ENCODE data around the gene TNFRSF8.
"Not testable (repeated sequence)": the region's sequence is repeated elsewhere in the genome, so short reads cannot be mapped to it uniquely, and the experiment has no call there.

The TNFRSF8 gene

DNA sequence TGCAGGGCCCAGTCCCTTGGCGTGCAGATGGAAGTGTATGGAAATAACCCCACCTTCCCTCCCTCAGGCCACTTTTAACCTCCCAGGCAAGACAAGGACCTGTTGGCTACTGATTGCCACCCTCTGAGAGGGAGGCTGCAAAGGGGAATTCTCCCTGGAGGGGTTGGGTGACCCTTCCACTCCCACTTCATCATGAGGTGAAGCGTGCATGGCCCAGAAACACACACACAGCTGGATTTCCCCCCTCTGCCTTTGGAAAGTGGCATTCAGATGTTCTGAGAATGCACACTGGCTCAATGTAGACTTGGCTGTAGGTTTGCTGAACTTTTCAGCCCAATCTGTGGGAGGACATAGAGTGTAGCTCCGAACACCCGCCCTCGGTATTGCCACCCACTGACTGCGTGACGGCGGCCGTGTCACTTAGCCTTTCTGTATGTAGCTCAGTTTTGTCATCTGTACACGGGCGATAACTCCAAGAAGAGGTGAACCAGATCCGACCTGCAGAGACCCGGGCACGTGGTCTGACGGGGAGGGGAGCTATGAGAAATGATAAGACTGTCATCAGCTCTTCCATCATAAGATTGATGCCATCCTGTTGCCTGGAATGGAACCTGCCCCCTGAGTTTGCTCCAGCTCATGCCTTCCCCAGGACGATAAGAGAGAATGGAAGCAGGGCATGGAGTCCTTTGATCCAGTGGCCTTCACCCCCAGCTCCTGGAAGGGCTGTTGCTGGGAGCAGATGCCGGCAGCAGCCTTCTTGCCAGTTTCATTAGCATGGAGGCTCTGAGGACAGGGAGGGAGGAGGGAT, 24.5 kb upstream of the TNFRSF8 start:
- no peak for DNase-seq

DNA sequence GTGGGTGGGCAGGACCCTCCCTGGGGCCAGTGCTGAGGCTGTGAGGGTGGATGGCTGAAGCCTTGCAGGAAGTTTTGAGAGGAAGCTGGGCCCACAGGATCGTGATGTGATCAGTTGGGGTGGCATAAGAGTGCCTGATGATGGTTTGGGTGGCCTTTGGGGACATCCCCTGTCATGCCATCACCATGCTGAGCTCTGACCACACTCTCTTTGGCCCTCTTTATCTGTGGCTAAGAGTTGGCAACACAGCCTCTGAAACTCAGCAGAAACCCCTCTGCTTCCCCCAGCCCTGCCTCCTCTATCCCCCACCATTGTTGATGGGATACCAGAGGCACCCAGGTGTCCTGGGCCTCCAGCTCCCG, 24.0 kb upstream of the TNFRSF8 start:
- no peak for DNase-seq

GRCh38 chr1:12039824-12040456, 23.2 kb upstream of the TNFRSF8 start:
- not testable (repeated sequence) for DNase-seq

DNA sequence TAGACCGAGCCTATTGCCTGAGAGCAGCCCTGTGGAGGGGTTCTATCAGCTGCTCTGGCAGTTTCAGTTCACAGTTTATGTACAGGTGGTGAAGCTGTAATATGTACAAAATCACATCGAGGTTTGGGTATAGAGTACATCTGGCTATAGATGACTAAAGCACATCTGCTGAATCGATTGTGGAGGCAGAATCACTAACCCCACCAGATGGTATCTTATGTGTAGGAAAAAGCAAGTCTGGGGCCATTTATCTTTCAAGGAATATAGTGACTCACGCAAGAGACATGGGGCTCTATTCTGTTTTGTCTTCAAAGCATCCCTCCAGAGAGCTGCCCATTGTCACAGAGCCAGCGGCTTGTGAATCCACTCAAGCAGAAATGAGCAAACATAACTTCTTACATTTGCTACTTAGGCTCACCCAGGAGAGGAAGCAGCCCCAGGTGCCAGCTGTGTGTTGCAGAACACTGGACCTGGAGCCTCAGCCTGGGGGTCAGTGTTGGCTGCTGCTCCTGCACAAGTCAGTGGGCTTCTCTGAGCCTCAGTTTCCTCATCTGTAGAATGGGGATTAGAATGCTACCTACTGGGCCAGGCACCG, 22.5 kb upstream of the TNFRSF8 start:
- DNase-seq: no peak

DNA sequence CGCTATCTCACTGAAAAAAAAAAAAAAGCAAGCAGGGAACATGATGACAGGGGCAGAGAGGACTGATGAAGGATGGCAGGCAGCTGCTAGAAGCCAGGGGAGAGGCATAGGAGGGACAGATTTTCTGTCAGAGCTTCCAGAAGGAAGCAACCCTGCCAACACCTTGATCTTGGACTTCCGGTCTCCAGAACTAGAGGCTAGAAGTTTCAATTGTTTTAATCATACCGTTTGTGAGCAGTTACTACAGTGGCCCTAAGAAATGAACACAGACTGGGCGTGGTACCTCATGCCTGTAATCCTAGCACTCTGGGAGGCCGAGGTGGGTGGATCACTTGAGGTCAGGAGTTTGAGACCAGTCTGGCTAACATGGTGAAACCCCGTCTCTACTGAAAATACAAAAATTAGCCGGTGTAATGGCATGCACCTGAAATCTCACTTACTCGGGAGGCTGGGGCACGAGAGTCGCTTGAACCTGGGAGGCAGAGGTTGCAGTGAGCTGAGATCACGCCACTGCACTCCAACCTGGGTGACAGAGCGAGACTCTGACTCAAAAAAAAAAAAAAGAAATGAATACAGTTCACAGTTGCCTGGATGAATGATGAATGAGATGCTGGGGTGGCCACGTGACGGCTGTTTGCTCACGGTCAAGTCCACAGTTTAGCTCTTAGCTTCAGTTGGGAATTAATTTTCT, 18.8 kb upstream of the TNFRSF8 start:
- not testable (repeated sequence) for DNase-seq

DNA sequence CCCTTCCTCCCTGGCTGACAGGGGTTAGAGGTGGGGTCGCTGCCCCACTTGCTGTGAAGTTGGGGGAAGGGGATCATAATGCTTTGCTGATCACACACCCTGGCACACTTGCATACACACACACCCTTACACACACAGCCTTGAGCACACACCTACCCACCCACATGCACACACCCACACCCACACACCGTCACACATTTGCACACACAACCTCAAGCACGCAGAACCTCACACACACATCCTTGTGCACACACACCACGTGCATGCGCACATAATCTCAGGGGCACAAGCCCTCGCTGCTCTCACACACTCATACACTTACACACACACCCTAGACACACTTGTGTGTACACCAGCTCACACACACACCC, 16.4 kb upstream of the TNFRSF8 start:
- no peak for DNase-seq

- no peak for DNase-seq
Observed at GRCh38 chr1:12047120-12047876, 15.8 kb upstream of the TNFRSF8 start.

DNA sequence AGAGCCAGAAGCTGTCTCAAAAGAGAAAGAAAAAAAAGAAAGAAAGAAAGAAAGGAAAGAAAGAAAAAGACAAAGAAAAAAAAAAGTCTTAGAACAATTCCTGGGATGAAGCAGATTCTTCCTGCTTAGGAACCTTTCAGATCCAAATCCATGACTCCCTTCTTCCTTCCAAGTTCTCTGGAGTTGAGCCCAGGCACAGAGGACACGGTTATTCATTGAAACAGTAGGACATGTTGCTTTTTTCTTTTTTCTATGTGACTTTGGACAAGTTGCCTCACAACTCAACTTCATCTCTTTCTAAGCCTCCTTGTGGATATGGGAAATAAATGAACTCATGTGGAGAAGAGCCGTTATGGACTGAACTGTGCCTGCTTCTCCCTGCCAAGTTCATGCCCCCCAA, 14.7 kb upstream of the TNFRSF8 start:
- no peak for DNase-seq

GRCh38 chr1:12049616-12050015, 13.5 kb upstream of the TNFRSF8 start:
- no peak for DNase-seq

DNA sequence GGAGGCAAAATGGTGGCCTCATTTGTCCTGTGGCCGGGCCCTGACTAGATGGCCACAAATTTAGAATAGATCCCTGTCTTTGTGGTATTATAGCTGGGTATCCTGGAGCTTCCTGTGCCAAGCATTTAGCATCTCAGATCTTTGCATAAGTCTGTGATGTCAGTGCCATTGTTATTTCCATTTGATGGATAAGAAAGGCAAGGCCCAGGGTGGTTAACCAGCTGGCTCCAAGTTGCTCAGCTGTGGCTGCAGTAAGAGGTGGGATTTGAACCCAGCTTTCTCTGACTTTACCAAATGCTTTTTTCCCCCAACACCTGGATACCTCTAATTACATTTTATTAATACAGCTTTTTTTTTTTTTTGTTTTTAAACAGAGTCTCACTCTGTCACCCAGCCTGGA, 11.7 kb upstream of the TNFRSF8 start:
- DNase-seq: no peak

- no peak for DNase-seq
Observed at GRCh38 chr1:12052008-12052573, 11.0 kb upstream of the TNFRSF8 start.

DNA sequence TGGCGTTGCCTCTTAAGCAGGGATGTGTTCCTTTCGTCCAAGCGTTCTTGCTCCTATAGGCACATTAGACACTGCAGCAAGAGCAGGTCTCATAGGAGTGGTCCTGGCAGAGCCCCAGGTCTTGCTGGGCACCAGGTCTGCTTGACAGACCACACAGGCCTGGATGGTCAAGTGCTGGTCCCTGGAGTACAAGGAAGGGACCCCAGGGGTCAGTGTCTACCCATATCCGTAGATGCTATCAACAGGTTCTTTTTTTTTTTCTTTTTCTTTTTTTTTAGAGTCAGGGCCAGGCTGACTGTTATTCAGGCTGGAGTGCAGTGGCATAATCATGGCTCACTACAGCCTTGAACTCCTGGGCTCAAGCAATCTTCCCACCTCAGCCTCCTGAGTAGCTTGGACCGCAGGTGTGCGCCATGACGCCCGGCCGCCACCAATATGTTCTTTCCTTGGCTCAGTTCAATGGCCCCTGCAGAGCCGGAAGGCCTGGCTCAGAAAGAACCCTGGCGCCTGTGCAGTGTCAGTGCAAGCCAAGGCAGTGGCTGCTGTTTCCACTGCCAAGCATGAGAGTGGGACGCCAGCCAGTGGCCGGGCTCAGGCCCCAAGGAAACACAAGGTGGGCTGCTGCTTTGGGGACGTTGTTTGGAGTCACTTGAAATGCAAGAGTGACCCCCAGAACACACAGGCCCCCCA, 10.0 kb upstream of the TNFRSF8 start:
- no peak for DNase-seq

DNA sequence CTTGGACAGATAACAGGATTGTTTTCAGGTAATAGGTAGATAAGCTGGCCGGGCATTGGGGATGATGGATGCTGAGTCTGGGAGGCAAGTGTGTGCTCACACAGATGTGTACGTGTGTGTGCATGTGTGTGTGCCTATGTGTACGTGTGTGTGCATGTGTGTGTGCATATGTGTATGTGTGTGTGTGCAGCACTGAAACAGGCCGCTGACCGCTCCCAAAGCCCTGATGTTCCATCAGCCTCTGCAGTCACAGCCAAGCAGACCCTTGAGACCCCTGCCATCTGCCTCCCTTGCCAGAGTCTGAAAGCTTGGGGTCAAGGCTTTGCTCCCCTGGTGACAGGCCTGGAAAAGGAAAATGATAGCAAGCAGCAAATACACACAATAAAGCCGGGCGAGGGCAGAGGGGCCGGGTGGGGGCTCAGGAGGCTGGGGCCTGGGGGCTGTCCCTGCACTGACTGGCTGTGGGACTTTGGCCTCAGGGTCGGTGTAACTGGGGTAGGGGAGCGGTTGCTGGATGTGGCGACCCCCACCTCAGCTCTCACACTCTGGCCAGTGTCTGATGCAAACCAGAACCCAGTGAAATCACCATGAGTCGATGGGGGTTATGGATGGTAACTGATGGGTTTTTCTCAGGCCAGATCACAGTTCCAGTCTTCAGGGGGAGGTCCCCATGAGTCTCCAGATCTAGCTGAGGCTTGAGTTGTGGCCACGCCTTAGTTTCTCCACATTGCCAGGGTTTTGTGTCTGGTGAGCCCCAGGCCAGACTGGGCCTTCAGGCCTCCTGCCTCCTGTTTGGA, 9.2 kb upstream of the TNFRSF8 start:
- DNase-seq: no peak

DNA sequence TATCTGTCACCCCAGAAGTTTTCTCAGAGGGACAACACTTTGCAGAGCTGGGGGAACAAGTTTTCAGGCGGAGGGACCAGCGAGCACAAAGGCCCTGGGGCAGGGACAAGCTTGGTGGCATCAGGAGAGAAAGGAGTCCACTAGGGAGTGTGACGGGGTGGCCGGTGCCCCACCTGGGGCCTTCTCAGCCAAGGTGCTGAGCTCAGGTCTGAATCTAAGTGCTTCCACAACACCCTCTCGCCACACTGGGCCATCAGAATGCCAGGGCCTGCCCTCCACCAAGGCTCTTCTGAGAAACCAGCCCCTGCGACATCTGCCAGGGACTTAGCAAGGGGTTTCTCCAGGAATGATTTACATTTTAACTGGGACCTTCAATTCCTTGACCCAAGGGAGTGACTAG, 7.8 kb upstream of the TNFRSF8 start:
- DNase-seq: no peak

GRCh38 chr1:12056331-12056841, 6.7 kb upstream of the TNFRSF8 start:
- no peak for DNase-seq

DNA sequence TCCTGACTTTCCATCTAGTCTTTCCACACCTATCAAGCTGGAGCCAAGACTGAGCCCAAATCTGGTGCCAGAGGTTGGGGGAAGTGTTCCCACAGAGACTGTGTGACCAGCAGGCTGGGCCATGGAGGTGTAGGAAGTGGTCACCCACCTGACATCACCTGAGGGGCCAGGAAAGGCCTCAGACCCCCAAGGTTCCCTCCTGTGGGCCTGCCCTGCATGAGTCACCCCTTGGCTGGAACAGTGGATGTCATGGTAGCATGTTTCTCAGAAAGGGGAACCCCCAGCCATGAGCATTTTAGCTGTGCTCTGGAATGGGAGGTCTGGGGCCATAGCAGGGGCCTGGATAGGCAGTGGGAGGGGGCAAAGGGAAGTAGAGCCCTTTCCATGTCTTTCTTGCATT, 5.7 kb upstream of the TNFRSF8 start:
- DNase-seq: no peak

GRCh38 chr1:12057940-12058687, 5.0 kb upstream of the TNFRSF8 start:
- no peak for DNase-seq

GRCh38 chr1:12059226-12059625, 3.9 kb upstream of the TNFRSF8 start:
- no peak for DNase-seq

DNA sequence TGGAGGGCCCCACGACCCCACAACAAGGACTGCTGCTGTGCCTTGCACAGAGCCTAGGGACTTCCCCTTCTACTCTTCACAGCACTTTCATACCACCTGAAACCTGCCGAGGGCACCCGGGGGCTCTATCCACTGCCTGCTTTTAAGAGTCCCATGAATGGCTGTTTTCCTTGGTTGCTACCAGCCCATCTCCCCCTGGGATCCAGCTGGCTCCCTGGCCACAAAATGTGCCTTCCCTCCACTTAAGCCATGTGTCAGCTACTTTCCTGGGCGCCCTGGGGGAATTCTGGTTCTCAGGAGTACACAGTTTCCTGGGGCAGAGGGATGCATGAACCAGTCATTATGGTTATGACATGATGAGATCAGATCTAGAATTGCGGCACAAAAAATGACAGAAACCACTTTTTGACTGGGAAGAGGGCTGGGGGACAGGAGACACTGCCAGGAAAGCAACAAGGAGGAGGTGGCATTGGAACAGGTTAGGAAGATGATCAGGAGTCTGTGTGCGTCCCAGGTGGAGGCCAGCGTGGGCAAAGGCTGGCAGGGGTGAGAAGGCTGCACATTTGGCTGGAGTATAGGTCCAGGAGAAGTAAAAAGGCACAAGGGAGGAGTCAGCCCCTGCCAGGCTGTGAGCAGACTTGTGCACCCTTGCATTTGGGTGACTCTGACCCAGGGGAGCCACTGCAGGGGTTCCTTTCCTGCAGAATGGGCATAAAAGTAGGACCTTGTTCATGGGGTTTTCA, 3.2 kb upstream of the TNFRSF8 start:
- no peak for DNase-seq

All from right kidney (tissue), 1 donor.